HepG2 (cell line): Measurements from ENCODE around the gene IL17RA. TPM values are rescaled to one million over a fixed set of nuclear protein-coding genes. Genes with fewer than 3 reads are reported as not detected.

ENCODE experiments used
- ATAC-seq: fragments of 200-7000 bp; cut with Tn5 transposase; 3 replicates; pipeline ENCODE4 v1.9.1; 2020; ENCODE audit warnings: mild to moderate bottlenecking, moderate library complexity
- BruUV-seq: library from RNA; stranded (reverse); fragments of 400-500 nt; replicated peaks from 2 replicates; lab custom pipeline; 2021; lab: Mats Ljungman, UMichigan
- CTCF ChIA-PET: fragments of 300-600 bp; formaldehyde crosslinking; extraction: SDS; loops from one replicate; lab custom pipeline; 2021; ENCODE audit warnings: low total read pairs, inconsistent platforms, low intra/inter-chr PET ratio; lab: Yijun Ruan, JAX
- POLR2A ChIA-PET: fragments of 350-600 bp; sonication (Branson Sonifier 250); formaldehyde crosslinking; loops from one replicate; lab custom pipeline; 2020; ENCODE audit warnings: antibody characterized with exemption, inconsistent platforms; lab: Yijun Ruan, JAX
- DNase-seq: peaks from one replicate; pipeline ENCODE4 v3.0.0-alpha.2; 2015; ENCODE audit warnings: low spot score
- FAIRE-seq: peaks from 3 replicates; lab custom pipeline; 2011; peaks lifted over from hg19 to GRCh38; lab: Jason Lieb, UNC
- H2AFZ ChIP-seq: one replicate; pipeline ENCODE4 v1.6.1; 2011; ENCODE audit warnings: low read length, inconsistent platforms
- H3K27ac ChIP-seq: fragments of 300-600 bp; 3 replicates; pipeline ENCODE4 v1.8.0; 2011; ENCODE audit warnings: mixed run types, mild to moderate bottlenecking, mixed read lengths, low read length, inconsistent platforms; ENCODE audit not compliant: insufficient read depth; ENCODE audit errors: extremely low read length
- H3K27me3 ChIP-seq, 2 experiments: fragments of 200-600 bp in 1 of 2; 2 replicates in 1 of 2; 3 replicates in 1 of 2; pipeline versions ENCODE4 v1.6.0 to v1.8.0; 2011; ENCODE audit warnings: low read length in 2 of 2, mild to moderate bottlenecking in 2 of 2, moderate library complexity in 2 of 2, inconsistent platforms in 1 of 2; ENCODE audit not compliant: insufficient read depth in 2 of 2, control insufficient read depth in 1 of 2
- H3K36me3 ChIP-seq, 2 experiments: fragments of 200-600 bp in 1 of 2; replicated peaks in 1 of 2; 2 replicates in 1 of 2; 3 replicates in 1 of 2; pipeline versions ENCODE4 v1.5.1 to v1.8.0; 2011; ENCODE audit warnings: low read length in 2 of 2, inconsistent platforms in 1 of 2; ENCODE audit not compliant: insufficient read depth in 2 of 2, control insufficient read depth in 1 of 2
- H3K4me1 ChIP-seq: 2 replicates; pipeline ENCODE4 v1.5.1; 2012; ENCODE audit warnings: low read length, inconsistent platforms; ENCODE audit not compliant: insufficient read depth
- H3K4me2 ChIP-seq: 2 replicates; pipeline ENCODE4 v1.6.0; 2011; ENCODE audit warnings: low read depth, low read length, inconsistent platforms
- H3K4me3 ChIP-seq, 3 experiments: fragments of 200-600 bp in 1 of 3; sonication (generic), shearing (Covaris generic) in 1 of 3; replicated peaks in 1 of 3; 2 replicates each; pipeline ENCODE4 v1.5.1; 2011 to 2016; ENCODE audit warnings: low read length in 3 of 3, inconsistent platforms in 2 of 3, low read depth in 2 of 3, mild to moderate bottlenecking in 2 of 3, control low read depth in 1 of 3, mixed read lengths in 1 of 3; ENCODE audit not compliant: insufficient read depth in 1 of 3
- H3K79me2 ChIP-seq: one replicate; pipeline ENCODE4 v1.6.1; 2011; ENCODE audit warnings: low read length, inconsistent platforms; ENCODE audit not compliant: insufficient read depth
- H3K9ac ChIP-seq: 2 replicates; pipeline ENCODE4 v1.6.0; 2011; ENCODE audit warnings: mild to moderate bottlenecking, low read depth, low read length, inconsistent platforms; ENCODE audit not compliant: insufficient read depth
- H3K9me3 ChIP-seq: 2 replicates; pipeline ENCODE4 v1.5.1; 2012; ENCODE audit warnings: mild to moderate bottlenecking, low read length
- H4K20me1 ChIP-seq: 2 replicates; pipeline ENCODE4 v1.6.0; 2011; ENCODE audit warnings: inconsistent platforms, mild to moderate bottlenecking, low read length, moderate library complexity; ENCODE audit not compliant: insufficient read depth
- ADNP ChIP-seq: sonication (generic); formaldehyde crosslinking; IDR thresholded peaks from 2 replicates; pipeline ENCODE4 v1.4.0; 2020; ENCODE audit warnings: missing genetic modification reagents
- CENPT ChIP-seq: sonication (generic); formaldehyde crosslinking; IDR thresholded peaks from 2 replicates; pipeline ENCODE4 v1.8.0; 2022; ENCODE audit warnings: low read depth, mild to moderate bottlenecking, moderate library complexity, missing genetic modification reagents
- CREB3 ChIP-seq: sonication (generic); formaldehyde crosslinking; IDR thresholded peaks from 2 replicates; pipeline ENCODE4 v1.5.0; 2020; ENCODE audit warnings: missing genetic modification reagents
- E2F2 ChIP-seq: sonication (generic); formaldehyde crosslinking; IDR thresholded peaks from 2 replicates; pipeline ENCODE4 v1.4.0; 2020; ENCODE audit warnings: missing genetic modification reagents, borderline replicate concordance
- ETV6 ChIP-seq: sonication (generic); formaldehyde crosslinking; conservative IDR thresholded peaks from 2 replicates; pipeline ENCODE4 v1.4.0; 2020; ENCODE audit warnings: missing genetic modification reagents
- MATR3 ChIP-seq: sonication (generic); formaldehyde crosslinking; IDR thresholded peaks from 2 replicates; pipeline ENCODE4 v1.4.0; 2020; ENCODE audit warnings: missing genetic modification reagents
- ONECUT2 ChIP-seq: sonication (generic); formaldehyde crosslinking; IDR thresholded peaks from 2 replicates; pipeline ENCODE4 v1.4.0; 2020; ENCODE audit warnings: missing genetic modification reagents
- PPARG ChIP-seq: conservative IDR thresholded peaks from 2 replicates; pipeline ENCODE4 v1.6.1; 2016; ENCODE audit warnings: missing biosample characterization, missing genetic modification reagents
- RORA ChIP-seq: sonication (generic); formaldehyde crosslinking; IDR thresholded peaks from 2 replicates; pipeline ENCODE4 v1.5.0; 2020; ENCODE audit warnings: mild to moderate bottlenecking, missing genetic modification reagents, moderate library complexity
- ZBTB38 ChIP-seq: sonication (generic); formaldehyde crosslinking; IDR thresholded peaks from 2 replicates; pipeline ENCODE4 v1.5.1; 2020; ENCODE audit warnings: mild to moderate bottlenecking, missing genetic modification reagents
- WGBS: methylation state at CpG from one replicate; pipeline ENCODE4 v1.1.6; 2017; ENCODE audit warnings: low lambda C conversion rate; 5-methylcytosine and 5-hydroxymethylcytosine counted together
- in situ Hi-C: cut with HindIII; loops from 2 replicates; pipeline ENCODE4 v1.10.0; 2017; ENCODE audit warnings: low pct_unique_long_range_greater_than_20kb; ENCODE audit not compliant: extremely low pct_ligation_motif_present
- intact Hi-C: fragments of 100-400 bp; cut with micrococcal nuclease; formaldehyde crosslinking; loops from one replicate; pipeline ENCODE4 v1.10.0; 2022; ENCODE audit not compliant: unreplicated experiment
- polyA plus RNA-seq, 8 experiments: library from polyadenylated mRNA; depleted of rRNA in 3 of 8; stranded (reverse) in 7 of 8; unstranded in 1 of 8; fragments of >200 nt; fragmentation: Illumina TruSeq in 4 of 8; extraction: Trizol in 4 of 8; gene quantifications; 2 replicates each; pipeline versions ENCODE4 v1.2.1 to v1.2.3, GENCODE V29; 2011 to 2016; ENCODE audit warnings: low read depth in 4 of 8, missing spikeins in 1 of 8, mixed read lengths in 1 of 8; ENCODE audit not compliant: insufficient read depth in 1 of 8
- total RNA-seq, 5 experiments: library from RNA; depleted of rRNA; stranded (reverse); fragments of >200 nt; fragmentation: Illumina TruSeq; extraction: Trizol; gene quantifications; 2 replicates each; pipeline ENCODE4 v1.2.3, GENCODE V29; 2016; ENCODE audit warnings: low read depth in 1 of 5
- TF ChIP-seq, protein P1 (sequence below): sonication (generic); formaldehyde crosslinking; IDR thresholded peaks from 2 replicates; pipeline ENCODE4 v1.5.0; 2020; ENCODE audit warnings: mild to moderate bottlenecking, missing genetic modification reagents
- TF ChIP-seq, protein P2 (sequence below): sonication (generic); formaldehyde crosslinking; IDR thresholded peaks from 2 replicates; pipeline ENCODE4 v1.4.0; 2020; ENCODE audit warnings: missing genetic modification reagents, borderline replicate concordance

Gene IL17RA
- total and polyA plus RNA-seq, 2 of the 13 experiments (the other 11 are each of a cell fraction or from before 2014, with no cell fraction given), result 2.5 to 8.2 TPM

GRCh38 chr22:17063411-17064106, 21.2 kb upstream of the IL17RA start (continued):
- TF ChIP-seq, protein P1, sequence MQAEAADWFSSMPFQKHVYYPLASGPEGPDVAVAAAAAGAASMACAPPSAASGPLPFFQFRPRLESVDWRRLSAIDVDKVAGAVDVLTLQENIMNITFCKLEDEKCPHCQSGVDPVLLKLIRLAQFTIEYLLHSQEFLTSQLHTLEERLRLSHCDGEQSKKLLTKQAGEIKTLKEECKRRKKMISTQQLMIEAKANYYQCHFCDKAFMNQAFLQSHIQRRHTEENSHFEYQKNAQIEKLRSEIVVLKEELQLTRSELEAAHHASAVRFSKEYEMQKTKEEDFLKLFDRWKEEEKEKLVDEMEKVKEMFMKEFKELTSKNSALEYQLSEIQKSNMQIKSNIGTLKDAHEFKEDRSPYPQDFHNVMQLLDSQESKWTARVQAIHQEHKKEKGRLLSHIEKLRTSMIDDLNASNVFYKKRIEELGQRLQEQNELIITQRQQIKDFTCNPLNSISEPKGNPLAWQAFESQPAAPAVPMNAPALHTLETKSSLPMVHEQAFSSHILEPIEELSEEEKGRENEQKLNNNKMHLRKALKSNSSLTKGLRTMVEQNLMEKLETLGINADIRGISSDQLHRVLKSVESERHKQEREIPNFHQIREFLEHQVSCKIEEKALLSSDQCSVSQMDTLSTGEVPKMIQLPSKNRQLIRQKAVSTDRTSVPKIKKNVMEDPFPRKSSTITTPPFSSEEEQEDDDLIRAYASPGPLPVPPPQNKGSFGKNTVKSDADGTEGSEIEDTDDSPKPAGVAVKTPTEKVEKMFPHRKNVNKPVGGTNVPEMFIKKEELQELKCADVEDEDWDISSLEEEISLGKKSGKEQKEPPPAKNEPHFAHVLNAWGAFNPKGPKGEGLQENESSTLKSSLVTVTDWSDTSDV (CRISPR knock-in tag), result no peak
- TF ChIP-seq ONECUT2 (no peak), MATR3 (CRISPR knock-in tag) (no peak)

DNA sequence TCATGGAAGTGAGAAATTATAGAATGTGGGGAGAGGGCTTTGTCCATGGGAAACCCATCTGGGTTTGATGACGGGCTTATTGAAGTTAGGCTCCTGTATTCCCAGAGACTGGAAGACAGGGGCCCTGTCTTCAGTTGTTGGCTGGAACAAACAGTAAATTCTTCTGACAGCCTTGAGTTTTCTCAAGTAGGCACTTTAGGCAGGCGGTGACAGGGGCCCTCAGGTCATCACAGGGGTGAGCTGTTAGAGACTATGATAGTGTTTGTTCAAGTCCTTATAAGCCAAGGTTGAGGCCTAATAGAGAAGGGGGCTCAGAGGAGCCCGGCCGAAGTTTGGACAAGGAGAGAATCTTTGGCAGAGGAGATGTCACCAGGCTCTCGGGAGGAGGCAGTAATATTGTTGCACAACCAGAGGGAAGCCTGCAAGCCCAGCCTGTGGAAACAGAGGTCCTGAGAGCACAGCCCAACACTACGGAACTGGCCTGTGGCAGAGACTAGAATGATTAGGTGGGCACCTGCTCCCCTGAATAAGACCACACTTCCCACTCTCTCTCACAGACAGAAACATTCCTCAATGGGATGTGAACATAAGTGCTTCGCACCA, 20.2 kb upstream of the IL17RA start:
- BruUV-seq, result no TSS peak
- 13% methylated on average over 6 of the region's 7 CpGs for WGBS
- TF ChIP-seq ZBTB38 (CRISPR knock-in tag) (no peak), RORA (CRISPR knock-in tag) (no peak), PPARG (no peak), CREB3 (CRISPR knock-in tag) (no peak), ADNP (no peak), ETV6 (CRISPR knock-in tag) (no peak), E2F2 (CRISPR knock-in tag) (no peak), CENPT (CRISPR knock-in tag) (no peak)
- TF ChIP-seq, protein P2, sequence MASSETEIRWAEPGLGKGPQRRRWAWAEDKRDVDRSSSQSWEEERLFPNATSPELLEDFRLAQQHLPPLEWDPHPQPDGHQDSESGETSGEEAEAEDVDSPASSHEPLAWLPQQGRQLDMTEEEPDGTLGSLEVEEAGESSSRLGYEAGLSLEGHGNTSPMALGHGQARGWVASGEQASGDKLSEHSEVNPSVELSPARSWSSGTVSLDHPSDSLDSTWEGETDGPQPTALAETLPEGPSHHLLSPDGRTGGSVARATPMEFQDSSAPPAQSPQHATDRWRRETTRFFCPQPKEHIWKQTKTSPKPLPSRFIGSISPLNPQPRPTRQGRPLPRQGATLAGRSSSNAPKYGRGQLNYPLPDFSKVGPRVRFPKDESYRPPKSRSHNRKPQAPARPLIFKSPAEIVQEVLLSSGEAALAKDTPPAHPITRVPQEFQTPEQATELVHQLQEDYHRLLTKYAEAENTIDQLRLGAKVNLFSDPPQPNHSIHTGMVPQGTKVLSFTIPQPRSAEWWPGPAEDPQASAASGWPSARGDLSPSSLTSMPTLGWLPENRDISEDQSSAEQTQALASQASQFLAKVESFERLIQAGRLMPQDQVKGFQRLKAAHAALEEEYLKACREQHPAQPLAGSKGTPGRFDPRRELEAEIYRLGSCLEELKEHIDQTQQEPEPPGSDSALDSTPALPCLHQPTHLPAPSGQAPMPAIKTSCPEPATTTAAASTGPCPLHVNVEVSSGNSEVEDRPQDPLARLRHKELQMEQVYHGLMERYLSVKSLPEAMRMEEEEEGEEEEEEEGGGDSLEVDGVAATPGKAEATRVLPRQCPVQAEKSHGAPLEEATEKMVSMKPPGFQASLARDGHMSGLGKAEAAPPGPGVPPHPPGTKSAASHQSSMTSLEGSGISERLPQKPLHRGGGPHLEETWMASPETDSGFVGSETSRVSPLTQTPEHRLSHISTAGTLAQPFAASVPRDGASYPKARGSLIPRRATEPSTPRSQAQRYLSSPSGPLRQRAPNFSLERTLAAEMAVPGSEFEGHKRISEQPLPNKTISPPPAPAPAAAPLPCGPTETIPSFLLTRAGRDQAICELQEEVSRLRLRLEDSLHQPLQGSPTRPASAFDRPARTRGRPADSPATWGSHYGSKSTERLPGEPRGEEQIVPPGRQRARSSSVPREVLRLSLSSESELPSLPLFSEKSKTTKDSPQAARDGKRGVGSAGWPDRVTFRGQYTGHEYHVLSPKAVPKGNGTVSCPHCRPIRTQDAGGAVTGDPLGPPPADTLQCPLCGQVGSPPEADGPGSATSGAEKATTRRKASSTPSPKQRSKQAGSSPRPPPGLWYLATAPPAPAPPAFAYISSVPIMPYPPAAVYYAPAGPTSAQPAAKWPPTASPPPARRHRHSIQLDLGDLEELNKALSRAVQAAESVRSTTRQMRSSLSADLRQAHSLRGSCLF (CRISPR knock-in tag), result no peak

More for the DNA sequence above, 20.2 kb upstream of the IL17RA start:
- no peak for ATAC-seq
- no peak overlapping the region for H3K4me2 ChIP-seq
- FAIRE-seq, result no peak
- in situ Hi-C loops, result no loop called here
- H3K9me3 ChIP-seq, result no peaks in the 10 kb centered on the region
- no peak overlapping the region for H3K9ac ChIP-seq
- H3K27me3 ChIP-seq, result peaks cover 0 to 26% of the 10 kb centered on the region in 2 experiments; a peak in 2 of 5 replicates
- H2AFZ ChIP-seq, result no peak overlapping the region
- no peaks in the 10 kb centered on the region for H3K36me3 ChIP-seq
- intact Hi-C loops, result no loop called here
- H3K27ac ChIP-seq, result no peak overlapping the region
- ChIA-PET POLR2A (no interaction called here), CTCF (no interaction called here)
- H4K20me1 ChIP-seq, result no peaks in the 10 kb centered on the region; the same call in 1 of the 2 replicates
- no peak overlapping the region for H3K4me3 ChIP-seq
- no peaks in the 10 kb centered on the region for H3K79me2 ChIP-seq
- H3K4me1 ChIP-seq, result no peaks in the 10 kb centered on the region
- DNase-seq, result no peak
